CD14-positive monocyte (primary cell): ENCODE measurements around the gene SPSB2. TPM values are rescaled to one million over a fixed set of nuclear protein-coding genes. Genes with fewer than 3 reads are reported as not detected.

Experiments used
- DNase-seq, 3 donors: peaks; one replicate each; pipeline ENCODE4 v3.0.0-alpha.2; 2011 to 2022
- H2AFZ ChIP-seq: 2 replicates; pipeline ENCODE4 v1.6.0; 2012; ENCODE audit warnings: mild to moderate bottlenecking, low read depth, low read length, inconsistent platforms; ENCODE audit not compliant: insufficient read depth, poor library complexity, severe bottlenecking
- H3K27ac ChIP-seq, 2 donors: 1 replicate in 1 of 2; 2 replicates in 1 of 2; pipeline ENCODE4 v1.5.1; 2012 to 2013; ENCODE audit warnings: low read length in 2 of 2, control low read depth in 1 of 2, inconsistent platforms in 1 of 2, low read depth in 1 of 2, mild to moderate bottlenecking in 1 of 2
- H3K27me3 ChIP-seq, 2 donors: one replicate each; pipeline versions ENCODE4 v1.6.0 to v1.6.1; 2011 to 2013; ENCODE audit warnings: low read length in 2 of 2; ENCODE audit not compliant: control insufficient read depth in 2 of 2, insufficient read depth in 2 of 2
- H3K36me3 ChIP-seq, 2 donors: replicated peaks in 1 of 2; 1 replicate in 1 of 2; 2 replicates in 1 of 2; pipeline versions ENCODE4 v1.5.1 to v1.6.1; 2012 to 2013; ENCODE audit warnings: low read length in 2 of 2, control low read depth in 1 of 2, inconsistent platforms in 1 of 2, mild to moderate bottlenecking in 1 of 2; ENCODE audit not compliant: insufficient read depth in 2 of 2, control insufficient read depth in 1 of 2
- H3K4me1 ChIP-seq, 2 donors: 1 replicate in 1 of 2; 2 replicates in 1 of 2; pipeline versions ENCODE4 v1.5.1 to v1.6.1; 2012 to 2013; ENCODE audit warnings: low read length in 2 of 2, control low read depth in 1 of 2, inconsistent platforms in 1 of 2, mild to moderate bottlenecking in 1 of 2, moderate library complexity in 1 of 2; ENCODE audit not compliant: insufficient read depth in 2 of 2, control insufficient read depth in 1 of 2
- H3K4me2 ChIP-seq: replicated peaks from 2 replicates; pipeline ENCODE3; 2012; ENCODE audit warnings: low read length, moderate library complexity, mild to moderate bottlenecking; ENCODE audit not compliant: poor library complexity, severe bottlenecking; ENCODE audit errors: extremely low read depth
- H3K4me3 ChIP-seq, 3 experiments: fragments of 200-600 bp in 1 of 3; sonication (generic) in 1 of 3; replicated peaks in 1 of 3; 1 replicate in 2 of 3; 2 replicates in 1 of 3; pipeline ENCODE4 v1.5.1; 2011 to 2013; ENCODE audit warnings: low read length in 3 of 3, mild to moderate bottlenecking in 3 of 3, control low read depth in 2 of 3, low read depth in 2 of 3, inconsistent platforms in 1 of 3, moderate library complexity in 1 of 3
- H3K79me2 ChIP-seq: 2 replicates; pipeline ENCODE4 v1.6.0; 2012; ENCODE audit warnings: mild to moderate bottlenecking, control low read depth, inconsistent platforms, low read length, moderate library complexity; ENCODE audit not compliant: insufficient read depth
- H3K9ac ChIP-seq: 2 replicates; pipeline ENCODE4 v1.6.0; 2017; ENCODE audit warnings: low read length, mild to moderate bottlenecking; ENCODE audit not compliant: insufficient read depth, poor library complexity, severe bottlenecking
- H3K9me3 ChIP-seq, 2 donors: replicated peaks in 1 of 2; 1 replicate in 1 of 2; 2 replicates in 1 of 2; pipeline versions ENCODE4 v1.5.1 to v1.6.1; 2012 to 2013; ENCODE audit warnings: low read length in 2 of 2, control low read depth in 1 of 2; ENCODE audit not compliant: control insufficient read depth in 1 of 2, insufficient read depth in 1 of 2
- H4K20me1 ChIP-seq: 2 replicates; pipeline ENCODE4 v1.6.0; 2012; ENCODE audit warnings: mild to moderate bottlenecking, low read length, control low read depth, moderate library complexity; ENCODE audit not compliant: insufficient read depth
- H3K27ac Mint-ChIP-seq, 7 donors: one replicate each; pipeline ENCODE4 v1.8.0; 2020; ENCODE audit warnings: mild to moderate bottlenecking in 7 of 7, mixed read lengths in 7 of 7, moderate library complexity in 6 of 7, inconsistent platforms in 2 of 7
- H3K27me3 Mint-ChIP-seq, 3 donors: one replicate each; pipeline ENCODE4 v1.8.0; 2021 to 2022; ENCODE audit warnings: low read depth in 3 of 3, mild to moderate bottlenecking in 3 of 3, mixed read lengths in 3 of 3, moderate library complexity in 3 of 3, inconsistent platforms in 1 of 3
- H3K36me3 Mint-ChIP-seq, 2 donors: one replicate each; pipeline ENCODE4 v1.8.0; 2020; ENCODE audit warnings: mixed read lengths in 2 of 2, inconsistent platforms in 1 of 2, mild to moderate bottlenecking in 1 of 2
- H3K4me1 Mint-ChIP-seq: one replicate; pipeline ENCODE4 v1.8.0; 2020; ENCODE audit warnings: mild to moderate bottlenecking, mixed read lengths
- H3K4me3 Mint-ChIP-seq, 2 donors: one replicate each; pipeline ENCODE4 v1.8.0; 2020; ENCODE audit warnings: mild to moderate bottlenecking in 2 of 2, mixed read lengths in 2 of 2, moderate library complexity in 1 of 2
- H3K9me3 Mint-ChIP-seq, 7 donors: one replicate each; pipeline ENCODE4 v1.8.0; 2020 to 2022; ENCODE audit warnings: mixed read lengths in 7 of 7, mild to moderate bottlenecking in 6 of 7, moderate library complexity in 6 of 7, inconsistent platforms in 2 of 7
- CTCF ChIP-seq: fragments of 200-600 bp; IDR thresholded peaks from one replicate; pipeline ENCODE4 v1.8.0; 2022; ENCODE audit warnings: antibody characterized with exemption, mild to moderate bottlenecking
- WGBS: methylation state at CpG from one replicate; pipeline ENCODE4 v1.1.5; 2013; ENCODE audit warnings: missing lambda C conversion rate; ENCODE audit not compliant: insufficient coverage; 5-methylcytosine and 5-hydroxymethylcytosine counted together
- intact Hi-C, 2 donors: fragments of 100-400 bp; cut with micrococcal nuclease; formaldehyde crosslinking; loops; one replicate each; pipeline versions ENCODE4 v1.15.0 to v1.15.1; 2023
- polyA plus RNA-seq, 3 donors: library from polyadenylated mRNA; depleted of rRNA in 1 of 3; unstranded in 2 of 3; stranded (reverse) in 1 of 3; fragments of 300-500 nt in 2 of 3; fragments of >200 nt in 1 of 3; fragmentation: Illumina TruSeq in 2 of 3; gene quantifications; 1 replicate in 2 of 3; 2 replicates in 1 of 3; pipeline ENCODE4 v1.2.3, GENCODE V29; 2012 to 2021

Gene SPSB2
- polyA plus RNA-seq, 3 donors, result 4.7 to 6.9 (median 6.6) TPM

GRCh38 chr12:6832125-6832524 lies 41.0 kb downstream of the SPSB2 start:
- H3K36me3 Mint-ChIP-seq, result peaks cover 0 to 11% of the 10 kb centered on the region in 2 donors
- peaks cover 38 to 44% (median 40%) of the 10 kb centered on the region in 3 donors for H3K27me3 Mint-ChIP-seq
- Histone ChIP-seq H2AFZ (no peak overlapping the region), H3K27ac (no peak overlapping the region), H3K4me1 (peaks cover 18 to 27% of the 10 kb centered on the region in 2 donors), H4K20me1 (peaks cover 5% of the 10 kb centered on the region), H3K27me3 (peaks cover 12 to 36% of the 10 kb centered on the region in 2 donors), H3K79me2 (no peaks in the 10 kb centered on the region), H3K9me3 (peaks cover 0 to 6% of the 10 kb centered on the region in 2 donors), H3K36me3 (no peaks in the 10 kb centered on the region), H3K9ac (no peak overlapping the region), H3K4me2 (no peak overlapping the region), H3K4me3 (no peak overlapping the region)
- peaks cover 0 to 12% (median 8%) of the 10 kb centered on the region in 7 donors for H3K9me3 Mint-ChIP-seq
- DNase-seq, result no peak
- intact Hi-C loops, result no loop called here
- peaks cover 17% of the 10 kb centered on the region for H3K4me1 Mint-ChIP-seq
- no peak overlapping the region for H3K27ac Mint-ChIP-seq
- TF ChIP-seq CTCF, result no peak
- 100% methylated on average over 4 of the region's 4 CpGs for WGBS
- H3K4me3 Mint-ChIP-seq, result no peak overlapping the region

DNA sequence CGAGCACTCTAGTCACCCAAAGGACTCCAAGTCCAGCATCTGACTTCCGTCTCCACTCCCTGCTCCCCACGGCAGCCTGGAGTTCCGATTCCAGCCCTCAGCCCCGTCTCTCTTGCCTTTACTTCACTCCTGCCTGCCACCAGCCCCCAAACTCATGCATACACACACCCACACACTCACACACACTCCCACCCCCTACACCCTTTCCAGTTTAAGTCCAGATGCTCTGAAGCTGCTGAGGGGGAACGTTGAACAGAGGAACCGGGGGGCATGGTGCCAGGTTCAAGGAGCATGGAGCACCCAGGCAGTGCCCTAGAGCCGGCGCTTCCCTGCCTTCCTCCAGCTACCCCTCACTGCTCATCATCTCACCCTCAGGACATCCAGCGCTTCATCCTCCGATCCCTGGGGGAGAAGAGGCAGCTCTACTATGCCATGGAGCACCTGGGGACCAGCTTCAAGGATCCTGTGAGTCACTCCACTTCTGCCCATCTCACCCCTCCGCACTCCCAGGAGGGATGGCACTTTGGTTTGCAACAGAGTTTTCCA lies 41.6 kb downstream of the SPSB2 start:
- DNase-seq, result no peak
- no peaks in the 10 kb centered on the region for H3K79me2 ChIP-seq
- peaks cover 12 to 42% of the 10 kb centered on the region in 2 donors for H3K27me3 ChIP-seq
- peaks cover 0 to 6% of the 10 kb centered on the region in 2 donors for H3K9me3 ChIP-seq
- H3K27ac ChIP-seq, result no peak overlapping the region
- no peak overlapping the region for H2AFZ ChIP-seq
- no peak for TF ChIP-seq CTCF
- H4K20me1 ChIP-seq, result peaks cover 11% of the 10 kb centered on the region
- H3K36me3 ChIP-seq, result no peaks in the 10 kb centered on the region
- no peak overlapping the region for H3K4me3 ChIP-seq
- no peak overlapping the region for H3K4me2 ChIP-seq
- Mint-ChIP-seq H3K36me3 (peaks cover 5 to 13% of the 10 kb centered on the region in 2 donors), H3K27me3 (peaks cover 43 to 50% (median 44%) of the 10 kb centered on the region in 3 donors), H3K4me3 (no peak overlapping the region), H3K9me3 (peaks cover 0 to 12% (median 8%) of the 10 kb centered on the region in 7 donors), H3K4me1 (peaks cover 18% of the 10 kb centered on the region), H3K27ac (no peak overlapping the region)
- 96% methylated on average over 12 of the region's 12 CpGs for WGBS
- H3K4me1 ChIP-seq, result peaks cover 18 to 29% of the 10 kb centered on the region in 2 donors
- no peak overlapping the region for H3K9ac ChIP-seq
- intact Hi-C loops, result no loop called here
